H9 (cell line): ENCODE results near the gene TNK2. TPM values are rescaled to one million over a fixed set of nuclear protein-coding genes. Genes with fewer than 3 reads are reported as not detected.

ENCODE experiments used
- DNase-seq: peaks from one replicate; pipeline ENCODE4 v3.0.0-alpha.2; 2017
- H2AFZ ChIP-seq: one replicate; pipeline ENCODE4 v1.6.1; 2013; ENCODE audit warnings: mild to moderate bottlenecking, low read length, control low read depth, moderate library complexity
- H2AK5ac ChIP-seq: 2 replicates; pipeline ENCODE4 v1.6.1; 2013; ENCODE audit warnings: low read length, control low read depth, mixed read lengths; ENCODE audit not compliant: insufficient read length
- H2BK120ac ChIP-seq: one replicate; pipeline ENCODE4 v1.6.1; 2013; ENCODE audit warnings: low read depth, mild to moderate bottlenecking, low read length, control low read depth, inconsistent platforms; ENCODE audit not compliant: poor library complexity, severe bottlenecking
- H2BK12ac ChIP-seq: 2 replicates; pipeline ENCODE4 v1.6.1; 2013; ENCODE audit warnings: low read length, control low read depth, mixed read lengths, low read depth; ENCODE audit not compliant: insufficient read length
- H2BK15ac ChIP-seq: 2 replicates; pipeline ENCODE4 v1.6.1; 2013; ENCODE audit warnings: low read depth, low read length, control low read depth
- H2BK20ac ChIP-seq: one replicate; pipeline ENCODE4 v1.6.1; 2013; ENCODE audit warnings: low read depth, mild to moderate bottlenecking, low read length, control low read depth, inconsistent platforms; ENCODE audit not compliant: poor library complexity, severe bottlenecking
- H2BK5ac ChIP-seq: 2 replicates; pipeline ENCODE4 v1.6.1; 2013; ENCODE audit warnings: low read length, control low read depth, mixed read lengths; ENCODE audit not compliant: insufficient read length
- H3K14ac ChIP-seq: 2 replicates; pipeline ENCODE4 v1.6.1; 2013; ENCODE audit warnings: low read length, control low read depth; ENCODE audit not compliant: insufficient read depth
- H3K18ac ChIP-seq: 2 replicates; pipeline ENCODE4 v1.6.1; 2013; ENCODE audit warnings: low read depth, mild to moderate bottlenecking, mixed read lengths, low read length, control low read depth; ENCODE audit not compliant: insufficient read length
- H3K23ac ChIP-seq: 2 replicates; pipeline ENCODE4 v1.6.1; 2013; ENCODE audit warnings: low read length, control low read depth, mixed read lengths, low read depth; ENCODE audit not compliant: insufficient read length
- H3K23me2 ChIP-seq: 2 replicates; pipeline ENCODE4 v1.6.1; 2013; ENCODE audit warnings: low read depth, mild to moderate bottlenecking, mixed read lengths, low read length, control low read depth; ENCODE audit not compliant: insufficient read length, poor library complexity, severe bottlenecking
- H3K27ac ChIP-seq: 2 replicates; pipeline ENCODE4 v1.5.1; 2013; ENCODE audit warnings: low read length, control low read depth, mixed read lengths, low read depth; ENCODE audit not compliant: insufficient read length
- H3K27me3 ChIP-seq: 2 replicates; pipeline ENCODE4 v1.6.1; 2013; ENCODE audit warnings: low read length, control low read depth, inconsistent platforms; ENCODE audit not compliant: insufficient read depth
- H3K4ac ChIP-seq: 2 replicates; pipeline ENCODE4 v1.6.1; 2013; ENCODE audit warnings: low read depth, mild to moderate bottlenecking, control low read depth, inconsistent platforms, low read length, moderate library complexity
- H3K4me1 ChIP-seq: 2 replicates; pipeline ENCODE4 v1.6.1; 2013; ENCODE audit warnings: low read length, control low read depth, inconsistent platforms; ENCODE audit not compliant: insufficient read depth
- H3K4me2 ChIP-seq: 2 replicates; pipeline ENCODE4 v1.6.1; 2013; ENCODE audit warnings: low read length, control low read depth, mixed read lengths; ENCODE audit not compliant: insufficient read length, insufficient read depth
- H3K56ac ChIP-seq: 2 replicates; pipeline ENCODE4 v1.6.1; 2013; ENCODE audit warnings: low read depth, mild to moderate bottlenecking, mixed read lengths, low read length, control low read depth; ENCODE audit not compliant: insufficient read length
- H3K79me1 ChIP-seq: 2 replicates; pipeline ENCODE4 v1.6.1; 2013; ENCODE audit warnings: low read depth, mild to moderate bottlenecking, moderate library complexity, low read length, control low read depth, inconsistent platforms; ENCODE audit not compliant: insufficient read depth, poor library complexity, severe bottlenecking
- H3K79me2 ChIP-seq: 2 replicates; pipeline ENCODE4 v1.6.1; 2013; ENCODE audit warnings: low read length, control low read depth, inconsistent platforms; ENCODE audit not compliant: insufficient read depth
- H3K9ac ChIP-seq: 2 replicates; pipeline ENCODE4 v1.6.1; 2013; ENCODE audit warnings: low read length, control low read depth, mixed read lengths; ENCODE audit not compliant: insufficient read length; ENCODE audit errors: extremely low read depth
- H3K9me3 ChIP-seq: one replicate; pipeline ENCODE4 v1.6.1; 2013; ENCODE audit warnings: low read depth, low read length, inconsistent platforms; ENCODE audit not compliant: control insufficient read depth
- H3T11ph ChIP-seq: one replicate; pipeline ENCODE4 v1.6.1; 2013; ENCODE audit warnings: mild to moderate bottlenecking, low read length, control low read depth, inconsistent platforms
- H4K20me1 ChIP-seq: one replicate; pipeline ENCODE4 v1.6.1; 2013; ENCODE audit not compliant: control insufficient read depth, insufficient read length, insufficient read depth
- H4K5ac ChIP-seq: 2 replicates; pipeline ENCODE4 v1.6.1; 2013; ENCODE audit warnings: low read depth, mild to moderate bottlenecking, mixed read lengths, low read length, control low read depth; ENCODE audit not compliant: insufficient read length
- H4K8ac ChIP-seq: replicated peaks from 2 replicates; pipeline ENCODE4 v1.6.1; 2013; ENCODE audit warnings: low read length, control low read depth, mixed read lengths, low read depth; ENCODE audit not compliant: insufficient read length
- H4K91ac ChIP-seq: 2 replicates; pipeline ENCODE4 v1.6.1; 2013; ENCODE audit warnings: low read depth, mild to moderate bottlenecking, moderate library complexity, mixed read lengths, low read length, control low read depth; ENCODE audit not compliant: insufficient read length
- H3K27ac Mint-ChIP-seq, 3 experiments: 2 replicates in 2 of 3; 3 replicates in 1 of 3; pipeline ENCODE4 v1.8.0; 2020 to 2021; ENCODE audit warnings: mixed read lengths in 3 of 3, mild to moderate bottlenecking in 1 of 3, moderate library complexity in 1 of 3
- H3K27me3 Mint-ChIP-seq: 2 replicates; pipeline ENCODE4 v1.8.0; 2021; ENCODE audit warnings: low read depth, mild to moderate bottlenecking, moderate library complexity, mixed read lengths
- H3K36me3 Mint-ChIP-seq, 3 experiments: 2 replicates in 2 of 3; 3 replicates in 1 of 3; pipeline ENCODE4 v1.8.0; 2020 to 2021; ENCODE audit warnings: low read depth in 3 of 3, mixed read lengths in 3 of 3; ENCODE audit not compliant: insufficient read depth in 1 of 3
- H3K4me1 Mint-ChIP-seq, 2 experiments: 2 replicates each; pipeline ENCODE4 v1.8.0; 2020; ENCODE audit warnings: mixed read lengths in 2 of 2
- H3K4me3 Mint-ChIP-seq, 2 experiments: 2 replicates in 1 of 2; 3 replicates in 1 of 2; pipeline ENCODE4 v1.8.0; 2020 to 2021; ENCODE audit warnings: mild to moderate bottlenecking in 2 of 2, mixed read lengths in 2 of 2, moderate library complexity in 1 of 2
- H3K9me3 Mint-ChIP-seq, 2 experiments: 2 replicates in 1 of 2; 3 replicates in 1 of 2; pipeline ENCODE4 v1.8.0; 2020; ENCODE audit warnings: mild to moderate bottlenecking in 2 of 2, mixed read lengths in 2 of 2, moderate library complexity in 1 of 2
- CTCF ChIP-seq: fragments of 200-600 bp; sonication (generic); conservative IDR thresholded peaks from 3 replicates; pipeline ENCODE4 v1.8.0; 2021; ENCODE audit warnings: antibody characterized with exemption, mild to moderate bottlenecking
- WGBS: extraction: QIAGEN DNeasy Blood & Tissue Kit; methylation state at CpG from one replicate; pipeline ENCODE4 v1.1.7; 2013; ENCODE audit warnings: missing lambda C conversion rate, low lambda C conversion rate, mixed read lengths; ENCODE audit not compliant: insufficient read length; ENCODE audit errors: extremely low coverage; 5-methylcytosine and 5-hydroxymethylcytosine counted together
- total RNA-seq: library from RNA; stranded (reverse); gene quantifications from 2 replicates; pipeline ENCODE4 v1.2.1, GENCODE V29; 2021

Gene TNK2
- total RNA-seq, 1 experiment from 2014 or later: 34.5 TPM

DNA sequence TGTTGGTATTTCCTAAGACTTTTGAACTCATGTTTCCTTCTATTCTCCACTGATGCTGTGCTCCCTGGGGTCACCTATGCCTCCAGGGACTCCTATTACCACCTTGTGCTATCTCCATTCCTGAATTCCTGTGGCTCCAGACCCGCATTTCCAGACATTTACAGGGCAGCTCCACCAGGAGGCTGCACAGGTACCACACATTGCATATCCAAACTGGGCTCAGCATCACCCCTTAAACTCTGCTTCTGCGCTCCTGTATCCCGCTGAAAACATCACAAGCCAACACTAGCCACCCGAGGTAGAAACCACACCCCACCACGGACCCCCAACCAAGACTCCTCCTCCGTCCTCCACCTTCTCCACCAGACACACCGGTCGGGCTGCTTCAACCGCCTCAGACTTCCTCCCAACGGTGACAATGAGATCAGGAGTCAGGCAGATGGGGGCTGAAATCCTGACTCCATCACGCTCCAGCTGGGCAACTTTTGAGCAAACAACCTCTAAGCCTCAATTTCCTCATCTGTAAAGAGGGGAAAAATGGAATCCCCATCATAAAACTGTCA is 10.4 kb downstream of the TNK2 start:
- no peak overlapping the region for H3K4ac ChIP-seq
- H3K36me3 Mint-ChIP-seq: peaks cover 0 to 2% (median 0%) of the 10 kb centered on the region in 3 experiments; a peak in 1 of 7 replicates
- no peak overlapping the region for H3K56ac ChIP-seq
- no peak overlapping the region for H3K4me2 ChIP-seq
- no peak overlapping the region for H4K5ac ChIP-seq
- no peak overlapping the region for H2BK15ac ChIP-seq
- no CpG with 5 or more reads among the region's 11 CpGs for WGBS
- no peak overlapping the region for H2AK5ac ChIP-seq
- H3K27ac Mint-ChIP-seq: peak overlapping the region; percentile 6 to 84 (median 26); a peak in 4 of 7 replicates
- H4K8ac ChIP-seq: no peak overlapping the region
- H3K9ac ChIP-seq: no peak overlapping the region
- no peak overlapping the region for H3K27ac ChIP-seq
- no peak overlapping the region for H2AFZ ChIP-seq
- H3K4me1 Mint-ChIP-seq: peaks cover 35 to 45% of the 10 kb centered on the region in 2 experiments
- H3K23ac ChIP-seq: no peak overlapping the region
- H2BK120ac ChIP-seq: no peak overlapping the region
- no peak overlapping the region for H3K14ac ChIP-seq
- no peak overlapping the region for H3K18ac ChIP-seq
- H3K27me3 Mint-ChIP-seq: peaks cover 5% of the 10 kb centered on the region
- H2BK5ac ChIP-seq: no peak overlapping the region
- H3T11ph ChIP-seq: no peak overlapping the region
- H3K9me3 ChIP-seq: no peaks in the 10 kb centered on the region
- no peaks in the 10 kb centered on the region for H3K9me3 Mint-ChIP-seq
- H2BK12ac ChIP-seq: no peak overlapping the region
- H3K79me2 ChIP-seq: peaks cover 5% of the 10 kb centered on the region; the same call in 1 of the 2 replicates
- no peak overlapping the region for H4K91ac ChIP-seq
- H2BK20ac ChIP-seq: no peak overlapping the region
- H4K20me1 ChIP-seq: no peaks in the 10 kb centered on the region
- H3K79me1 ChIP-seq: peaks cover 3% of the 10 kb centered on the region
- peaks cover 15% of the 10 kb centered on the region for H3K23me2 ChIP-seq
- peak; percentile 47; the same call in 2 of the 3 replicates for TF ChIP-seq CTCF
- peaks cover 3% of the 10 kb centered on the region for H3K4me1 ChIP-seq
- no peaks in the 10 kb centered on the region for H3K27me3 ChIP-seq
- peak overlapping the region in 1 of 2 experiments; percentile 45; a peak in 2 of 5 replicates for H3K4me3 Mint-ChIP-seq
- DNase-seq: no peak
